Inflammatory macrophage treated with lipopolysaccharide for 4 hours (primary cell): ENCODE results near the gene FAM3B.

Experiments
- DNase-seq: peaks from one replicate; pipeline ENCODE4 v3.0.0-alpha.2; 2020

The FAM3B gene

DNA sequence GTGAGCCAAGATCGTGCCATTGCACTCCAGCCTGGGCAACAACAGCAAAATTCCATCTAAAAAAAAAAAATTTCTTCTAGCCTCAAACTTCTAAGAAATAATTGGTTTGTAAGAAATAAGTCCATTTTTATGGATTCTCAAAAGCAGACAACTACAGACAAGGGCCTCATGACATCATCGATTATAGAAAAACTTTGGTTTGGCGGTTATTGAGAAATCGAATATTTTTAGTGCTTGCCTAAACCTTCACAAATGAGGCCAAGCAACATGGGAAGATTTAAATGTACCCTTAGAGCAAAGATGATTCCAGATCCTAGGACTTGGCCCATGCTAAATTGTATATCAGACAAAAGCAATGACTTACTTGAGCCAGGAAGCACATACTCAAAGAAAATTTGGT is 81.7 kb downstream of the FAM3B start:
- DNase-seq = no peak

DNA sequence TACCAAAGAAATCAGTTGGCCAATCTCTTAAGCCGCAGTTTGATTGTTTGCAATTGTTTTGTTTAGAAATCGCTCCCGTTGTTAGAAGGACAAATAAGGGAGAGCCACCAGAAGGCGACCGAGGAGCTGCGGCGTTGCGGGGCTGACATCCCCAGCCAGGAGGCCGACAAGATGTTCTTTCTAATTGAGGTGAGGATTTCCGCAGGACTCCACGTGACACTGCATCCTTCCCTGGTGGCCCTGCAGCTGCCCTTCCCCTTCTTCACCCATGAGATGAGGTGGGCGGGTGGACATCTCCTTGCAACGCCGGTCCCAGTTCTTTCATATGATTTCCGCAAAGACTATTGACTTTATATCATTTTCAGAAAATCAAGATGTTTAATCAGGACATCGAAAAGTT is 82.2 kb downstream of the FAM3B start:
- no peak for DNase-seq

DNA sequence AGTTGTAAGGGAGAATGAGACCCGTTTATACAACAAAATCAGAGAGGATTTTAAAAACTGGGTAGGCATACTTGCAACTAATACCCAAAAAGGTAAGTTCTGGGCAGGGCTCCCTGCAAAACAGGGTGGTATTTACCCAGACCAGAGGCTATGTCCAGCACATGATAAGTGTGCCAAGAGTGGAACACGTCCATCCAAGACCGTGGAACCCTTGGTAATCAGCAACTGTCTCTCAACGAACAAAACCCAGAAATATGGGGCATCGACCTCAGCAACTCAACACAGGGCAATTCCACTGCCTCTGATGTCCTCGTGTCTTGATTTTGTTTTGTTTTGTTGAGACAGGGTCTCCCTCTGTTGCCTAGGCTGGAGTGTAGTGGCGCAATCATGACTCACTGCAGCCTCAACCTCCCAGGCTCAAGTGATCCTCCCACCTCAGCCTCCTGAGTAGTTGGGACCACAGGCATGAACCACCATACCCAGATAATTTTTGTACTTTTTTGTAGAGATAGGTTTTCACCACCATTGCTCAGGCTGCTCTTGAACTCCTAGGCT is 82.7 kb downstream of the FAM3B start:
- no peak for DNase-seq

DNA sequence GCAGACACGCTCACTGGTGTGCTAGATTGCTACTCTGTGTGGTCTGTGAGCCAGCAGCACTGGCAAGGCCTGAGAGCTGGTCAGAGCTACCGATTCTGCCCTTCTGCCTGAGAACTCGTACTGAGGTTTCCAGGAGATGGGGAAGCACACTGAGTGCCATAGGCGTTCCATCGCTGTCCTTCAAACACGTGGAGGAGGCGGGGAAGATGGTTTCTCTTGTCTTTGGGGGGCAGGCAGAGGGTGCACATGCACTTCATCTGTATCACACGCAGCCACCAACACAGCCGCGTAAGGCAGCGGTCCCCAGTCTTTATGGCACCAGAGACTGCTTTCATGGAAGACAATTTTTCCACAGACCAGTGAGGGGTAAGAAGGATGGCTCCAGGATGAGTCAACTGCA is 85.6 kb downstream of the FAM3B start:
- no peak for DNase-seq

DNA sequence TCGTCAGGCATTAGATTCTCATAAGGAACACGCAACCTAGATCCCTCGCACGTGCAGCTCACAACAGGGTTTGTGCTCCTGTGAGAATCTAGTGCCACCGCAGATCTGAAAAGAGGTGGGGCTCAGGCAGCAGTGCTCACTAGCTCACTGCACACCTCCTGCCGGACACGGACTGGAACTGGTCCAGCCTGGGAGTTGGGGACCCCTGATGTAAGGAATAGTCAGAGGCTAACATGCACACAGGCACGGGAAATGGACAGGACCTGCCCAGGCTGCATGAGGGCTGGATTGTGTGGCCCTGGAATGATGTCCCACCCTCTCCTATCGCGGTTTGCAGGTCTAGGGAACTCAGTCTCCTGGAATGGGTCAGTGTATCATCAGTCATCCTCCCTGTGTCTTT is 86.2 kb downstream of the FAM3B start:
- no peak for DNase-seq

DNA sequence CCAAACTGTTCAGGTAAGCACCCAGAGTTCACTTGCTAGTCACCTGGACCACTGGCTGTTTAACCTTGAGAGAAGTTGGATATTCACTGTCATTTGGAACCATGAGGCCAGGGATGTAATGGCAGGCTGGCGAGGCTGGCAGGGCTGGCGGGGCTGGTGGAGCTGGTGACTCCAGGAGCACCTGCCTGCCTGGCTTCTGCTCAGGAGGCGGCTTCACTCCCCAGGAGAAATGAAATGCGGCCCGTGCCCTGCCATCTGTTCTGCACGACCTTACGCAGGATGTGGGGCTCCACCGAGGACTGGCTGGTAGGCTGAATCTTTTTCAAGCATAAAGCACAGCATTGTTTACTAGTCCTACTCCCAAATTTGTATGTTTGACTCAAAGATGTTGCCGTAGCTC is 86.7 kb downstream of the FAM3B start:
- no peak for DNase-seq

DNA sequence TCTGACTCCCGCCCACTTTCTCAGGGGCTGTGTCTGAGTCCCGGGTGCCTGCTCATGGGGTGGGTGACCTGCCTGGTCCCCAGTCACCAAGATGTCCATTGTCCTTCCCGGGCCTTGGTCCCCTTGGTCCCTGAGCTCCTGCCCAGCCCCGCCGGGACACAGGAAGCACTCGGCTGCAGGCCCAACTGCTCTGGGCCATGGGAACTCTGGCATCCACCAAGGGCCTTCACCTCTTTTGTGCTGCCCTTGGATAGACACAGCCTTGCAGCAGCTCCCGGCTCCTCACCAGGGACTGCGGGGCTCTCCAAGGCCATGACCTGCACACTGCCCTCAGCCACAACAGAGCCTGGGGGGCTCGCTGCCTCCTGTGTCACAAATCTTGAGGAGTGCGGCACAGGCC is 87.4 kb downstream of the FAM3B start:
- no peak for DNase-seq

DNA sequence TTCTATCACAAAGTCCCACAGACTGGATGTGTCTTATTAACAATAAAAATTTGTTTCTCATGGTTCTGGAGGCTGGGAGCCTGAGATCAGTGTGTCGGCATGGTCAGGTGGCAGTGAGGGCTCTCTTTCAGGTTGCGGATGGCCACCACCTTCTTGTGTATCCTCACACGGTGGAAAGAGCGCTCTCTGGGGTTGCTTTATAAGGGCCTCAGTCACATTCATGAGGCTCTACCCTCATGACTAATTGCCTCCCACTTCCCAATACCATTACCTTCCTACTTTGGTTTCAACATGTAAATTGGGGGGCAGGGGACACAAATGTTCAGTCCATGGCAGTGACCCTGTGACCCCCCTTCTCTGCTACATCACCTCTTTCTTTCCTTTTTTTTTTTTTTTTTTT is 88.7 kb downstream of the FAM3B start:
- peak; percentile 48 for DNase-seq

DNA sequence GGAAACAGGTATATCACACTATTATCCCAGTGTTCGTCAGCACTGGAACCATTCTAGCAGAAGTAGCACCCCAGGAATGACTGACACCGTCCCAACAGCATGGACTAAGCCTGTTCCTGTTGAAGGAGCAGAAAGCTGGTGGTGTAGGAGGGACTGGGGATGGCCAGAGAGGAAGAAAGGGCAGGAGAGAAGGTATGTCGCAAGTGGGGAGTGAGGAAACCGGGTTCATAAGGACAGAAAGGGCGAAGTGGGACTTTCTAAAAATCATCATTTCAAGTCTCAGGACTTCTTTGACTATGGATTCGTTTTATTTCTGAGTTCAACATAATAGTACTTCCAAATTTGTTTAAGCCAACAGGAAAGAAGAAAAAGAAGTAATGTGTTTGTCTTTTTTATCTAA is 89.7 kb downstream of the FAM3B start:
- DNase-seq = peak; percentile 93
